Measurements from ENCODE around the gene CDK2AP2.
"Not testable (repeated sequence)": the region's sequence is repeated elsewhere in the genome, so short reads cannot be mapped to it uniquely, and the experiment has no call there.

Gene CDK2AP2

DNA sequence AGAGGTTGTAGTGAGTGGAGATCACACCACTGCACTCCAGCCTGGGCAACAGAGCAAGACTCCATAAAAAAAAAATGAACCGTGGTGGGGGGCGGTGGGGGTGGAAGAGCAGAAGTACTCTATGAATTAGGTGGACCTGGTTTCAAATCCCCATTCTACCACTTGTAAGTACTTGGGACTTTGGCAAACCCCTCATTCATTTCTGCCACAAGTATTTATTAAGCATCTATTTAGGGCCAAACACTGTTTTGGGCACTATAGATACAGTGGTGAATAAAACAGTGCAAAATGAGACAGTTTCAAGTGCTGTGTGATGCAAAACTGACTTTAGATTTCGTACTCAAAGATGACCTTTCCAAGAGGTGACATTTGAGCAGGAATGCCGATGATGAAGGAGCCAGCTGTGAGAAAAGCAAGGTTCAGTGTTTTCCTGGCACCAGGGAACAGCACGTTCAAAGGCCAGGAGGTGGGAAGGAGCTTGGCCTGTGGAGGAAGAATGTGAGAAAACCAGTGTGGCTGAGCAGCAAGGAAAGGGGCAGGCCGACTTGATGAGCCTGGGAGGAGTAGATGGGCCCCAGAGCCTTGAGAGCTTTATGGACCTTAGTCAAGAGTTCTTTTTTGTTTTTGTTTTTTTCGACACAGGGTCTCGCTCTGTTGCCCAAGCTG is 37.5 kb downstream of the CDK2AP2 start:
- in situ Hi-C loops (cut with HindIII; ENCODE audit: low pct_unique_long_range_greater_than_20kb, low sequenced_read_pairs): no loop called here
- DNase-seq (ENCODE audit: low read depth in 1 of 2, low spot score in 1 of 2): peak in 1 of 2 experiments; percentile 35
- no peak for TF ChIP-seq JUND (IDR thresholded peaks at IDR 0.05; ENCODE audit: low read depth)

DNA sequence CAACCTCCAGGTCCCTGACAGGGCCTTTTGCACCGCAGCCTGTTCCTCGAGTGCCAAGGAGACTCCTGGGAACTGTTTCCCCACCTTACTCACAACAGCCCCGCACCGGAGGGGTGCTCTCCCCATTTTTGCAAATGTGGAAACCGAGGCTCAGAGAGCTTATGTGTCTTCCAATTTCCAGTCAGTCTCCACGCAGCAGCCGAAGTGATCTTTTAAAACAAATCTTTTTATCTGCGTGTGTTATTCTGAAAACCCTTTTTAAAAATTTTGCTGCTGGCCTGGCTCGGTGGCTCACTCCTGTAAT is 38.5 kb downstream of the CDK2AP2 start:
- no peak for TF ChIP-seq JUND (IDR thresholded peaks at IDR 0.05; ENCODE audit: low read depth)
- DNase-seq (ENCODE audit: low read depth in 1 of 2, low spot score in 1 of 2): no peak
- in situ Hi-C loops (cut with HindIII; ENCODE audit: low pct_unique_long_range_greater_than_20kb, low sequenced_read_pairs): no loop called here

DNA sequence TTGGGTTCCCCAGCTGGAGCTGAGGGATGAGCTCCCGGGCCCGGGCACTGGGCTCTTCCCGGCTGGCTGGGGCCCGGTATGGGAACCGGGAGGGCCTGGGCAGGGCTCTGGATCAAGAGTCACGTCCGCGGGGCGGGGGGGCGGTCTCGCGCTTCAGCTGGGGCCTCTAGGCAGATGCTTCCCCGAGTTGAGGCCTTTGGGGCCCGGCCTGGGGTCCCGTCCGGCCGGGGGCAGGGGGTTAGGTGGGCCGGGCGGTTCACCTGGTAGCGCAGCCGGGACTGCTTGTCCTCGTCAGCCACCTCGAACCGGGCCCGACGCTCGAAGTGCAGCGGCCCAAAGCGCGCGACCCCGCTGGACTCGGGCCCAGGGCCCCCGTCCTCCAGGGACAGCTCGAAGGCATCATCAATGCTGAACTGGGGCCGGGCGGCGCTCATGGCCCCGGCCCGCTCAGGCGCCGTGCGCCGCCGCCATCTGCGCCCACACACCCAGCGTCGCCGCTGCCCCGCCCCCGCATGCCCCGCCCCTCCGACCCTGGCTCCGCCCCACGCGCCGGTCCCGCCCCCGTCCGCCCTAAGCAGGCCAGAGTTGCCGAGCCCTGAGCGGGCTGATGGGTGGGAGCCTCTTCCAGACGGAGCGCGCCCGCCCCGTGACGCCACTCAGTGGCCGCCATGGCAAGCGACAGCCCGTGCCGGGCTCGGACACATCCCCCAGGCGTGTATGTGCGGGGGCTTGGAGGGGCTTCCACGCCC is 39.0 kb downstream of the CDK2AP2 start, which contains the start of gene TMEM134:
Gene TMEM134 (minus strand): TSS at position 493 of the 749 bp plus-strand sequence. CDS start 59 bp downstream, at position 434.
- TF ChIP-seq JUND (IDR thresholded peaks at IDR 0.05; ENCODE audit: low read depth): no peak
- DNase-seq (ENCODE audit: low read depth in 1 of 2, low spot score in 1 of 2): peak; percentile 82 to 96
- in situ Hi-C loops (cut with HindIII; ENCODE audit: low pct_unique_long_range_greater_than_20kb, low sequenced_read_pairs): no loop called here

DNA sequence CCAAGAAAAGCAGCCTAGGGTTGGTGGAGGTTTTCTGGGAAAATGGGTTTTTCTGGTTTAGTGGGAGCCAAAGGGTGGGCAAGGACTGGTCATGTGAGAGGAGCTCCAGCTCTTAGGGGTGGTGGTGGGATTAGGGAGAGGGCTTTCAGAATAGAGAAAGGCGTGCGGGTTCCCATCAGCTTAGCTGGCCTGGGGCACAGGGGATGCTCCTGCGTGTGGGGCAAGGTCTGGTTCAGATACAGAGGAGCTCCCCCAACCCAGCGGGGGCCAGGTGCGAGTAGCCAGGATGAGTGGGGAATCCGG is 39.6 kb downstream of the CDK2AP2 start:
- in situ Hi-C loops (cut with HindIII; ENCODE audit: low pct_unique_long_range_greater_than_20kb, low sequenced_read_pairs): no loop called here
- DNase-seq (ENCODE audit: low read depth in 1 of 2, low spot score in 1 of 2): no peak
- no peak for TF ChIP-seq JUND (IDR thresholded peaks at IDR 0.05; ENCODE audit: low read depth)

DNA sequence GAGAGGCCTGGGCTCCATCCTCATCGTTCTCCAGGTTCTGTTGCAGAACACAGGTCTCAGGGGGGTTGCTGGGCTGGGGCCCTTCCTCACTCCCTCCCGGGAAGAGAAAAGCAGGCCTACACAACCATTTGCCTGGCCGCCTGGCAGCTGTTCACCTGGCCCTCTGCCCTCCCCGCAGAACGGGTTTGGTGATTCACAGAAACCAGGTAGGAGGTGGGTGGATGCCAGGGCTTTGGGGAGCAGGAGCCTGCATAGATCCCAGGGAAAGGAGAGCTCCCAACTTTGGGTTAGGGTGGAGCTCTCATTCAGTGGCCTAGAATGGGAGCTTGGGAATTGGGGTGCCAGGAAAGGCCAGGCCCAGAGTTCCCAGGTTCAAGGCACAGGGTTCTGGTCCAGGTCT is 39.9 kb downstream of the CDK2AP2 start:
- 0 out of 2 replicates have a peak, but pooled peaks have one; percentile 24 for TF ChIP-seq JUND (IDR thresholded peaks at IDR 0.05; ENCODE audit: low read depth)
- DNase-seq (ENCODE audit: low read depth in 1 of 2, low spot score in 1 of 2): peak; percentile 94 to 96
- in situ Hi-C loops (cut with HindIII; ENCODE audit: low pct_unique_long_range_greater_than_20kb, low sequenced_read_pairs): no loop called here

DNA sequence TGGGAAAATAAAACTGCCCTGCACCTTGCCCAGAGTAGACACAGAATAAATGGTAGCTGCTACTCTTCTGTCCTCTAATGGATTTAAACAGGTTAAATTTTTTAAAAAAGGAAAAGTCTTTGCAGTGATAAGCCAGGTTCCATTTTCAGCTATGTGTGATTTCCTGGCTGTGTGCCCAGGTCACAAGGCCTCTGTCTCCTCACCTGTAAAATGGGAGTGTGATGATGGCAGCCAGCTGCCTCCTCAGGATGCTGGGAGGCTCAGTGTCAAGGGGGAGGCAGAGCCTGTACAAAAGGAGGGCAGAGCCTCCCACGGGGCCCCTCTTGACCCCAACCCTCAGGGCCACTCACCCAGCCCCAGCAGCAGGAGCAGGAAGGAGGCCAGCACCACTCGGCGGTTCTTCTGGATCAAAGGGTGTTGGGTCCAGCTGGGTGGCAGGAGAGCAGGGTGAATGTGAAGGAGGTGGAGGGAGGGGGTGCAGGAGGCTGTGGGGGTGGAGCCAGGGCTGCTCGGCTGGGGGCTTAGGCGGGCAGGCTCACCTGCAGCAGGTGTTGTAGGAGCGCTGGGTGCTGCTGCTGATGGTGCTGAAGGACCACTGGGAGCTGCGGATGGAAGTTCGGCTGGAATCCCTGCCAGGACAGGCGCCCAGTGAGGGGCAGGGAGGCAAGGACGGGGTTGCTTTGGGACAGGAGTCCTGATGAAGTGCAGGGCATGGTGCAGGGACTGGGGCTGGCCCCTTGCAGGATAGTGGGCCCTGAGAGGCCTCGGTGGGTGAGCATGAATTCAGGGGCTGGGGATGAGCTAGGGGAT is 40.8 kb downstream of the CDK2AP2 start:
- DNase-seq (ENCODE audit: low read depth in 1 of 2, low spot score in 1 of 2): no peak
- in situ Hi-C loops (cut with HindIII; ENCODE audit: low pct_unique_long_range_greater_than_20kb, low sequenced_read_pairs): no loop called here
- no peak for TF ChIP-seq JUND (IDR thresholded peaks at IDR 0.05; ENCODE audit: low read depth)

DNA sequence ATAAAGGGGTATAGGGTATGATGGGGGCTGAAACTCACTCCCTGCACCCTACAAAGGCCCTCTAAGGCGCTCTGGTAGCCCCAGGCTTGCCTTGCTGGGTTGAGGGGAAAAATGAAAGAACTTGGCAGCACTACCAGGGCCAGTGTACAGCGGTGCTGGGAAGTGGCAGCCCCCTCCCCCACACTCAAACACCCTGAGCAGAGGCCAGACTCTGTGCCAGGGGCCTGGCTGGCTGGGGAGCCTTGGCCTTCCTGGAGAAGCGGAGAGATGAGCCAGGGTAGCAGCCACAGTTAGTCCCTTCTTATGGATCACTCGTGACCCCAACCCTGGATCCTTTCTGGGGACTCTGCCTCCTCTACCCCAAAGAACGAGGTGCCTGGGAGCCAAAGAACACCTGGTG is 41.6 kb downstream of the CDK2AP2 start:
- in situ Hi-C loops (cut with HindIII; ENCODE audit: low pct_unique_long_range_greater_than_20kb, low sequenced_read_pairs): no loop called here

DNA sequence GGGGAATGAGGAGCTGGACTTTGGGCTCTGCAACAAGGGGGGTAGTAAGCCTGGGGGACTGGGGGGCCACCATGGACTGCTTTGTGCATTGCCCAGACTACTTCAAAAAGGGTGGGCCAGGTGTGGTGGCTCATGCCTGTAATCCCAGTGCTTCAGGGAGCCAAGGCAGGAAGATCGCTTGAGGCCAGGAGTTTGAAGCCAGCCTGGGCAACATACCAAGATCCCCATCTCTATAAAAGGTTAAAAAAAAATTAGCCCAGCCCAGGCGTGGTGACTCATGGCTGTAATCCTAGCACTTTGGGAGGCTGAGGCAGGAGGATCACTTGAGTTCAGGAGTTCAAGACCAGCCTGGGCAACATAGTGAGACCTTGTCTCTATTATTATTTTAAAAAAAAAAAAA is 42.4 kb downstream of the CDK2AP2 start:
- DNase-seq (ENCODE audit: low read depth in 1 of 2, low spot score in 1 of 2): peak in 1 of 2 experiments; percentile 85
- TF ChIP-seq JUND (IDR thresholded peaks at IDR 0.05; ENCODE audit: low read depth): 0 out of 2 replicates have a peak, but pooled peaks have one; percentile 16
- in situ Hi-C loops (cut with HindIII; ENCODE audit: low pct_unique_long_range_greater_than_20kb, low sequenced_read_pairs): not testable (repeated sequence)

More for the DNA sequence above, 41.6 kb downstream of the CDK2AP2 start:
- DNase-seq (ENCODE audit: low read depth in 1 of 2, low spot score in 1 of 2): no peak
- no peak for TF ChIP-seq JUND (IDR thresholded peaks at IDR 0.05; ENCODE audit: low read depth)

DNA sequence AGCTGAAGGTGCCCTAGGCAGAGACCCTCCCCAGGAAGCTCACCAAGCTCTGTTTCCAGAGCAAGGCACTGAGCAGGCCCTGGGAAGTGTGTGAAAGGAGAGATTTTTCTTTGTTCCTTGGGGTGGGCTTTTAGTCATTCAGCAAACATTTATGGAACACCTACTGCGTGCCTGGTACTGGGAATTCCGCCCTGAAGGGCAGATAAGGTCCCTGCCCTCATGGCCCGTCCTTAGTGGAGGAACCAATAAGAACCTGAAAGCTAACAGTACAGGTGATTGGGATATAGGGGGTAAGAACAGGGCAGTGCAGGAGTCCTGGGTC is 42.8 kb downstream of the CDK2AP2 start:
- peak in 1 of 2 experiments; percentile 50 for DNase-seq (ENCODE audit: low read depth in 1 of 2, low spot score in 1 of 2)
- in situ Hi-C loops (cut with HindIII; ENCODE audit: low pct_unique_long_range_greater_than_20kb, low sequenced_read_pairs): no loop called here
- no peak for TF ChIP-seq JUND (IDR thresholded peaks at IDR 0.05; ENCODE audit: low read depth)

DNA sequence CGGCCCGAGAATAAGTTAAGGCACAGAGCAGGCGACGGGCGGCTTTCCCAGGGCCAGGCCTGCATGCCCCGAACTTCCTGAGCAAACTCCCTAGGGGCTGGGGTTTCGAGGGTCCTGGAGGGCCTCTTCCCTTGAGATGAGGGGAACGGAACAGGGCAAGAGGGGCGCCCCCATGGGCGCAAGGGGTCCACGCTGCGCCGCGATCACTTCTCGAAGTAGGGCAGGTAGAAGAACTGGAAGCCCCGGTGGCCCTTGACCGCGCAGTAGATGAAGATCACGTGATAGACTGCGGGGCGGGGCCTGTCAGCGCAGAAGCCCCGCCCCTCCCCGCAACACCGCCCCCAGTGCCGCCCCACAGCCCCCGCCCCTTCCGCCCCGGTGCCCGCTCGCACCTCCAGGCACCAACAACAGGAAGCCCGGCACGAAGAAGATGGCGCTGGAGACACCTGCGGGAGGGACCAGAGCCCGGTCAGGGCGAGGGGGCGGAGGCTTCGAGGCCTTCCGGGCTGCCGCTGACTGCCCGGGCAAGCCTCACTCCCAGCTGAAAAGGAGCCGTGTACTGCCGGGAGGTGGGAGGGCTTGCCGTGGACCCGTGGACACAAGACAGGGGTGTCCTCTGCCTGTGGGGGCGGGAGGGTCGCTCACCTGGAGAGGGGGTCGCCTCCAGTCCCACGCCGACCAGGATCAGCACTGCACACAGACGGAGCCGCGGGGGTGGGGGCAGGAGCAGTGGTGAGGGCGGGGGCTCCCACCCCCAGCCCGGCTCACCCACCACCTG is 43.4 kb downstream of the CDK2AP2 start:
- in situ Hi-C loops (cut with HindIII; ENCODE audit: low pct_unique_long_range_greater_than_20kb, low sequenced_read_pairs): no loop called here
- no peak for TF ChIP-seq JUND (IDR thresholded peaks at IDR 0.05; ENCODE audit: low read depth)
- DNase-seq (ENCODE audit: low read depth in 1 of 2, low spot score in 1 of 2): peak; percentile 92 to 98

DNA sequence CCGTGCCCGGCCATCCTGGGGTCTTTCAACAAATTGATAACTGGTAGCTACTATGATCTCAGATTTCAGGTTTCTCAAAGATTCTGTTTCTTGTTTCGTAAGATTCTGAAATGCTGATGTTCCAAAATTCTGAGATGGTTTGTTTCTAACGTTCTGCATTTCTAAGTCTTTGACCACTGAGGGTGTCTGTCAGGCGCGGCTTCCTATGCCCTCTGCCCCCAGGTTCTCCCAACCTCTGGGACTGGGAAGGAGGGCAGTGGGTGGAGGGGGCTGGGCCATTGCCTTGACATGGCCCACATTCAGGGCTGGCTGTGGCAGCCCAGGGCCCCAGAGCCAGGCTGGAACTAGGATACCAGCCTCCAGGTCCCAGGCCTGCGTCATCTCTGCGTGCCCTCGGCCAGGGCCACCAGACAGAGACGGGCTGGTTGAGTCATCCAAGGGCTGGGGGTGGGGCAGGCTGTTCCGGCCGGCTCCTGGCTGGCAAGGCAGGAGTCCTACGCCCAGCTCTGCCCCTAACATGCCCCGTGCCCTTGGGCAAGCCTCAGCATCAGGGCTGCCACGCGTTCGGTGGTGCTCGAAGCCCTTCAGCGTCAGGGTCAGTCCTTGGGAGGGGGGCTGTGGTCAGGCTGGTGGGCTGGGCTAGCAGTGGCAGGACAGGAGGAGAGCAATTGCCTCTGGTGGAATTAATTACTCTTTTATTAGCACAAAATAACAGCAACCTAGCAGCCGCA is 44.1 kb downstream of the CDK2AP2 start:
- peak in 1 of 2 experiments; percentile 87 for DNase-seq (ENCODE audit: low read depth in 1 of 2, low spot score in 1 of 2)
- in situ Hi-C loops (cut with HindIII; ENCODE audit: low pct_unique_long_range_greater_than_20kb, low sequenced_read_pairs): no loop called here
- TF ChIP-seq JUND (IDR thresholded peaks at IDR 0.05; ENCODE audit: low read depth): no peak

DNA sequence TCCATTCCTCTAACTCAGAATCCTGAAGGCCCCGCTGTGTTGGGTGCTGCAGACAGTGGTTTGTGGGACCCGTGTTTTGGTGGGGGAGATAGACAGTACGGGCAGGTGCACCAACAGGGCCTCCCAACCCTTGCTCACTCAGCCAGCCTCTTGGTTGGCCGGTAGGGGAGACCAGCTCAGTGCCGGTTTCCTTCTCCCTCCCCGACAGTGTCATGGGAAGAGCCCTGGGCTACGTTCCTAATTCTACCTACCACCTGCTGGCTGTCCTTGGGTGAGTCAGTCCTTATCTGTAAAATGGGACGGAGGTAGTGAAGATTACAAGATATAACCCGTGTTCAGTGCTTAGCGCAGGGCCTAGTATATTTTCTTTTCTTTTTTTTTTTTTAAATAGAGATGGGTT is 44.8 kb downstream of the CDK2AP2 start:
- in situ Hi-C loops (cut with HindIII; ENCODE audit: low pct_unique_long_range_greater_than_20kb, low sequenced_read_pairs): no loop called here
- no peak for DNase-seq (ENCODE audit: low read depth in 1 of 2, low spot score in 1 of 2)
- TF ChIP-seq JUND (IDR thresholded peaks at IDR 0.05; ENCODE audit: low read depth): no peak

Data from T47D (cell line).